GM20431 (cell line): Measurements from ENCODE around the gene BCAR3.
"Not testable (repeated sequence)": the region's sequence is repeated elsewhere in the genome, so short reads cannot be mapped to it uniquely, and the experiment has no call there.

Experiments used
- in situ Hi-C: fragments of 300-500 bp; cut with MseI, MboI; formaldehyde crosslinking; loops from one replicate; pipeline ENCODE4 v1.15.0; 2020; ENCODE audit warnings: low sequenced_read_pairs; ENCODE audit not compliant: unreplicated experiment

The BCAR3 gene

DNA sequence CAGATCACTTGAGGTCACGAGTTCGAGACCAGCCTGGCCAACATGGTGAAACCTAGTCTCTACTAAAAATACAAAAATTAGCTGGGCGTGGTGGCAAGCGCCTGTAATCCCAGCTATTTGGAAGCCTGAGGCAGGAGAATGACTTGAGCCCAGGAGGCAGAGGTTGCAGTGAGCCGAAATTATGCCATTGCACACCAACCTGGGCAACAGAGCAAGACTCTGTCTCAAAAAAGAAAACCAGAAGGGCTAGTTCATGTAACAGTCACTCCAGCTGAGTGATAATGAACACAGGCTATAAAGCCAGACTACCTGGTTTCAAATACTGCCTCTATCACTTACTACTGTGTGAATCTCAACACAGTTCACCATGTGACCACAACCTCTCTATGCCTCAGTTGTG, 31.5 kb downstream of the BCAR3 start:
- in situ Hi-C loops: not testable (repeated sequence)

DNA sequence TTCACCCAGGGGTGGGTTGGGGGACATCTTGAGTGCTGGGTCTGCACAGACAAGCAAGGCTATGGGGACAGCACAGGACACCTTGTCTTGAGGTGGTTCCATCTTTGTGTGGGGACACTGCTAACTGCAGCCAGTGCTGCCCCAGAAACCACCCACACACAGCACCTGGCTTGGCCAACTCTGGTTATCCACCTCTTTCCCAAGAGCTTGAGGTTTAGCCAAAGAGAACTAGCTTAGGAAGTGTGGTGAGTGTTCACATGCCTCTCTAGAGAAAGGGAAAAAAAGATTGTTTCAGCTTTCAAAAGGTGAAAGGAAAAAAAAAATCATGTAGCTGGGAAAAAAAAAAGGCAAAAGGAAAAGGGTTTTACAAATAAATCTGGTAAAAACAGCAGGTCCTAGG, 32.4 kb downstream of the BCAR3 start:
- in situ Hi-C loops: no loop called here

DNA sequence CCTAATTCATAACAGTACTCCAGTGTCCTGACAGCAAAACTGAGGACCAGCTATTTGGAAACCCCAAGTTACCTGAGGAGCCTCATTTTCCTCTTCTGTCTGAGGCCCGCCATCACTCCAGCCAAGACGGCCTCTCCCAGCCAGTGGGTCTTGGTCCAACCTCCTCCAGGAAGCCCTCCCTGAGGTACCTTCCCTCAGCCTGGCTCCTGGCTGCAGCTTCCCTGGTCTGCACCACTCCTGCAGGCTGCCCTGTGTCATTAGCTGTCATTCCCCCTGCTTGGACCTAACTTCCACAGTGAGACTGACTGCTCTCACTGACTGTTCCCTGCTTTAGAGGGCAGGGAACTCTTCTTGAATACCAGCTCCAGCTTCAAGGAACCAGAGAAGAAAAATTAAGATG, 33.0 kb downstream of the BCAR3 start:
- in situ Hi-C loops: no loop called here

DNA sequence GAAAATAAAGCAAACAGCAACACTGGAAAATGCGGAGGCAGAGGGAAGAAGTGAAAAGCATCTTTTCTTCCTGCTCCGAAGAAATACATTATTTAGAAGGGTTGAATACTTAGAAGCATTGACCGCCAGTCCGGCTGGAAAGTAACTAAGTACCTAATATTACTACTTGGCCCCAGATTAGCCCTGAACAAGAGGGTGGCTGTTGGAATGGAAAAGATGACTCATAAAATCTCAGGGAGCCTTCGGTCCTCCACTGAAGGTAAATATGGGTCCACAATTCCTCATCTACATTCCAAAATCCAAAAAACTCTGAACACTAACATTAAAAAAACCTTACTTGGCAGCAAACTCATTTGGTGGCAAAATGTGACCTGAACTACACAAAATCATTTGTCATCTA, 40.1 kb downstream of the BCAR3 start:
- in situ Hi-C loops: no loop called here

DNA sequence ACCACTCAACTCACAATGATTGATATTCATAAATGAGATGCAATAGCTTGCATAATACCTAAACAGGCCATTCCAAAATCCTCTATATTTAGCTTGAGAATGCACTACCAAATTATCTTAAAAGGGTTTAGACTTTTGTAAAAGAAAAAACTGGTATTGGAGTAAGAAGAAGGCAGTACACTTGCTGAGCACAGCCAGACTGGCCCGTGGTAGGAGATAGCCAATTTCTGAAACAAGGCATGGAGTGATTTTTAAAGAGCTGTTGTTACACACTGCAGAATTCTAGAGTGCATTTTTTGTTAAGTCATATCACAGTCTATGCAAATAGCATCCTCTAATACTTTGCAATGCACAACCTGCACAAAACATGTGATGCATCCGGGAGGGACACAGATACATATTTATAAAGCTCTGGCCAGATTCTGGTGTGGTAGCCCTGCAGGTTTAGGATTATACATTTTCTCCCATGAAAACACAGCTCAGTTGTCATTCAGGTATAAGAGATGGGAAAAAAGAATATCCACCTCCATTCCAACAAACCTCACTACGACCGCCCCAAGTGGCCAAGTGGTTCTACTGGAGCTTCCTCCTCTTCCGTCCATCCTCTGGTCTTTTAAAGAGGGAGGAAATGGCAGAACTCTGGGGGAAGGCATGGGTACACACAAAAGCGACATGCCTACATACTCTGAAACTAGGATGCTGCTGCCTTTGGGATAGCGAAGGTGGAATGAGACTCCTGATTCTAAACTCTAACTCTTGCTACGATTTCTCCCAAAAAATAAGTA, 40.8 kb downstream of the BCAR3 start:
- in situ Hi-C loops: no loop called here

DNA sequence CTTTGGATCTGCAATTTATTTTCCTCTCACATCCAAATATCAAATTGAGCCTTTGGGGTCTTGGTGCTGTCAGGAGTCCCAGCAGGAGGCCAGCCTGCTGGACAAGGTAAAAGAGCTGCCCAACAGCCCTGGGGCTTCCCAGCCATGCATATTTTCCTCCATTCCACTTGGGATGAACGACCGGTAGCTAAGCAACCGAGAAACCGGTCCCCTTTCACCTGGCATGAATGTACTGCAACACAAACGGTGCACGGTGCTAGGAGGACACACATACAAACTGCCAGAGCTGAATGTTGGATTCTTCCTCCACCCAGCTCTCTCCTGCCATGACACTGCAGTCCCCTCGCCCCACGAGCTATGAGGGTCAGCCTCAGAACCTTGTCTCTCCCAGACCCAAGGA, 42.7 kb downstream of the BCAR3 start:
- in situ Hi-C loops: no loop called here

GRCh38 chr1:93638307-93638847, 43.3 kb downstream of the BCAR3 start:
- in situ Hi-C loops: no loop called here

GRCh38 chr1:93636712-93637111, 44.9 kb downstream of the BCAR3 start:
- in situ Hi-C loops: no loop called here

GRCh38 chr1:93635614-93636543, 45.8 kb downstream of the BCAR3 start:
- in situ Hi-C loops: no loop called here

GRCh38 chr1:93633313-93633712, 48.3 kb downstream of the BCAR3 start:
- in situ Hi-C loops: no loop called here

DNA sequence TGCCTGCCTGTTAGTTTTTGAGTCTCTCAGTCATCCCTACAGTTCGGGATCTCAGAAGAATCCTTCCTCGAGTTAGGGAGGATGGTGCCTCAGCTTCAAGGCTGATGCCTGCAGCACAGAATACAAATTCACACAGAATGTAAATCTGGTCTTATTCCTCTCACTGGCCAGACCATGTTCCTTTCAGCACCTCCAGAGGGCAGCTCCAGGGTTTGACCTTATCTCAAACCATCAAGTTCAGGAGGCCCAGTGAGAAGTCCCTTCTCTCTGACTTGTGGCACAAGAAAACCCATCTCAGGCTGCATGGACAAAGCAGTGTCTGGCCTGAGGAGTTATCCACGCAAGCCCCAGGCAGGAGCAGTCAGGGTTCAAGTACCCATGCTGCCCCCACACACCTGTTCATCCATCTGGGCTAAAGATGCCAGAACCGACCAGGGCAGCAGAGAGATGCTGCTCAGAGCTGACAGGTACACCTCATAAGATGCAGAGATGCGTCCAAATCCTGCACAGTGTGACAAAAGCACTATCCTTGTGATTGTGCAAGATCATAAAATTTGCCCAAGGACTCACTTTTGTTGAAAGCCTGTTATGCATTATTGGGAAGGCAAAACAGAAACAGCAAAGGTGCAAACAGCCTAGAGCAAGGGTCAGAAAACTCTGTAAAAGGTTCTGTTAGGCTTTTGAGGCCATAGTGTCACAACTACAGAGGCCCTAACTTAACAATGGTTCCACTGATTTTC, 49.8 kb downstream of the BCAR3 start:
- in situ Hi-C loops: no loop called here

DNA sequence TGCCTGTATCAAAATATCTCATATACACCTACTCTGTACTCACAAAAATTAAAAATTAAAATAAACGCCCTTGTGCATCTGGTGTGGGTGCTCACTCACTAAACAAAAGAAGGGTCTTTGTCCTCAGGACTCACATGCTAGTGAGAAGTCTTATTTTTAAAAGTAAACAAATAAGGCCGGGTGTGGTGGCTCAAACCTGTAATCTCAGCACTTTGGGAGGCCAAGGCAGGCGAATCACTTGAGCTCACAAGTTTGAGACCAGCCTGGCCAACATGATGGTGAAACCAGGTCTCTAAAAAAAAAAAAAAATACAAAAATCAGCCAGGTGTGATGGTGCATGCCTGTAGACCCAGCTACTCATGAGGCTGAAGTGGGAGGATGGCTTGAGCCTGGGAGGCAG, 51.5 kb downstream of the BCAR3 start:
- in situ Hi-C loops: no loop called here

DNA sequence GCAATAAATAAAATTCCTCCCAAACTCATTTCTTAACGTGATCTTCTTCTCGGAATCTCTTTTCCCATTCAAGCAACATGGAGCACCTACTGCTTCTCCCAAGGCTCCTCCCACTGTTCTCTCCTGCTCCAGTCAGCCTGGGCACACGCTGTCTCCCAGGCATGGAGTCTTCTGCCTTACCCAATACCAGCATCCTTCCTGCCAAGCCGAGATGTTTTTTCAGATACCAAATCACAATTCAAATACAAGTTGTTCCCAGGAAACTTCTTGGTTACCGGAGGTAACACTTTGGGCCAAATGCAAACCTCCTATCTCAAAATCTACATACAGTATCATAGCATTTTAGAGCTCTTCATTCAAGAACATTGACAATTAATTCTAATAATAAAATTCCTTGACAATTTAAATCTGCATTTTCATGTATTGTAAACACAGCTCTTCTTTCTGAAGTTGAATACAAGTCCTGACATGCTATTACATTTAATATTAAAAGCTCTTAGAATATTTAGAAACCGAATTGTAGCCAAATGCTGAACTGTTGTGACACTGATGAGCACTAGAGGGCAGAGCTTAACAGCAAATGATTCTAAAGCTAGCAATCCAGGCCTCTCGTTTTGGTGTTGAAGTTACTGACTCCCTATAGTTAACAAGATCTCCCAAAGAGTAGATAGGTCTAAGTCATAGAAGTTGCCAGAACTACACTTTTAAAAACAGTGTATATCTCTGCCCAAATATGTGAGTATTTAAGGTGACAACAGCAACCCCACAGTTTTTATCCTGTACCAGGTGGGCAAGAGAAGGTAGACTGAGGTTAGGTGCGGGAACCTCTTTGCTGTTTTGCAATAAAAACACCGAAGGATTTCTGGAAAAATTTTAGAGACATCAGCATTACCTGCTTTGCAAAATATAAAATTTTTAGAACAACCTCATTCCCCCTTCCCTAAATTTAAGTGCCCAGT, 52.3 kb downstream of the BCAR3 start:
- in situ Hi-C loops: loop anchor here (10.0 kb wide), 1 partner anchor 185 kb away; no protein-coding TSS in a partner anchor

- in situ Hi-C loops: loop anchor here (10.0 kb wide), 1 partner anchor 186 kb away; no protein-coding TSS in a partner anchor
Measured at GRCh38 chr1:93628681-93629080, 53.0 kb downstream of the BCAR3 start.

DNA sequence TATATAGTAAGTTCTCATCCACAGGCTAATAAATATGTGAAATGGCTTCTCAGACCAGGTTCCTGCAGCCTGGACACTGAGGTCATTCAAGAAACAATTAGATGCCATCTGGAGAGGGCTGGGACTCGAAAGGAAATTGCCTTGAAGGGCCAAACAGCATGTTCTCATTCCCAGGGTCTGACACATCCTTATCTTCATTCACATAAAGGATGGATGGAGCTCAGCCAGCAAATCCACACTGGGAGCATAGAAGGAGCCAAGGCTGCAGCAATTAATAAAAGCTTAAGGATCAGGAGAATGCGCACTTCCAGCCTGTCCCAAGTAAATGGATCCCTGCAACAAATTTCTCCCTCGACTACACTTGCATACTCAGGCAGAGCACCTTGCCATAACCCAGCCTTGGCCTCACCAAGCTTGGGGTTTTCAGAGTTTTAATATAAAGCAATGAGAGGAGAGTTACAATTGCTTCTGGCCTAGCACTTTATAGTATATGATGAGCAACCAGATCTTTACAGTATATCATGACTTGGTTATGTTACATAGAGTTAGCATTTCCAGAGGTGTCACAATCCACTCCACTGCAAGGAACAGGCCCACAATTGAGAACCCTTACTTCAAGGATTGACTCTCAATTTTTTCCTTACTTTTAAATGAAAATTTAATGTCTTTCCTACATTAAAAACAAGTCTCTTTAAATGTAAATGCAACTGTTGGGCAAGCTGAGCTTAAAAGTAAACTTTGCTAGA, 55.9 kb downstream of the BCAR3 start:
- in situ Hi-C loops: loop anchor here (10.0 kb wide), 1 partner anchor 189 kb away; no protein-coding TSS in a partner anchor

DNA sequence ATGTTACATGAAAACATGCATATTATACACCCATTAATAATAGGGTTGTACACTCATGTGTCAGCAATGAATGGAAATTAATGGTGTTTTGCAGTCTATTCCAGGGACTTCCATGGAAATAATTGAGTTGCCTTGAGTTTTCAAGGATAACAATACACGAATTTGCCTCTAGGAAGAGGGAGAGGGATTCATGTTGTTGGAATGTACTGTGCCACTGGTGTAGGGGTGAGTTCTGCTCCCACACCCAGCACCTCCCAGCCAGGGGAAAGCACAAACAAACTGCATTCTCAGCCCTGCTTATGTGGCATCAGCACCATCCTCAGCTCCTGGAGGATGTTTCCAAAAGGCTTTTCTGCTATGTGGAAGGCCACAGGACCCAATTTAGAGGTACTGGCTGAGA, 57.8 kb downstream of the BCAR3 start:
- in situ Hi-C loops: loop anchor here (10.0 kb wide), 1 partner anchor 191 kb away; no protein-coding TSS in a partner anchor

GRCh38 chr1:93623436-93623835, 58.2 kb downstream of the BCAR3 start:
- in situ Hi-C loops: loop anchor here (10.0 kb wide), 1 partner anchor 191 kb away; no protein-coding TSS in a partner anchor

DNA sequence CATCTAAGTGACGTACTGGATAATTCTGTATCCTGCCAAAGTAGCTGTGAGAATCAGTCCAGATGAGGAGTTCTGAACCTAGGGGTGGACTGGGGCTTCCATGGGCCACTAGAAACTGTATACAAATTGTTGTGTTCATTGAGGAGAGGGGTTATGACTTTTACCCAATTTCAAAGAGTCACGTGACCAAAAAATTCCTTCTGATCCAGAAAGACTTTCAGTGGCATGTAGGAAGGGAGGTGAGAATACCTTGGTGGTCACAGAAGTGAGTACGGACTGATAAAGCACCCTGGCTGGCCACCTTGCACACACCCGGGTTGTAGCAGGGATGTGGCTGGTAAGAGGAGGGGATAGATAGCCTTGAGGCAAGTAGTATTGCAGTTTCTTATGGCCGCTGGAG, 60.4 kb downstream of the BCAR3 start:
- in situ Hi-C loops: loop anchor here (10.0 kb wide), 1 partner anchor 194 kb away; no protein-coding TSS in a partner anchor
